Pons (tissue), 1 donor: Measurements from ENCODE around the gene EXOC6B.
"Not testable (repeated sequence)": the region's sequence is repeated elsewhere in the genome, so short reads cannot be mapped to it uniquely, and the experiment has no call there.

Experiments used
- DNase-seq: peaks from one replicate; pipeline ENCODE4 v3.0.0-alpha.2; 2016; ENCODE audit warnings: low spot score

The EXOC6B gene

DNA sequence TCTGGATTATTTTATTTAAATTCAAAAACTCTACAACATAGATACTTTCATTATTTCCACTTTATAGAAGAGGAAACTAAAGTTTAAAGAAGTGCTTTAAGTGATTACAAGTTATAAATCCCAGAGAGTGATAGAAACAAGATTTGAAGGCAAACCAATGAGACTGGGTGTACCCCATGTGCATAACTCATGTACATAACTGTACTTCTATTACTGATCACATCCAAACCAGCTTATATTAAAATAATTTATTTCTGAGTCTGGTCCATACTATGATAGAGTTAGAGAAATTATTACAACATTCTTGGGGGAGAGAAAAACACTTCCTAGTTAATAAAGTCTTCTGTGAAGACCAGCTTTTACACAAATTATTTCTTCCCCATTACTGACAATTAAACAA, 221.4 kb downstream of the EXOC6B start:
- DNase-seq = no peak

DNA sequence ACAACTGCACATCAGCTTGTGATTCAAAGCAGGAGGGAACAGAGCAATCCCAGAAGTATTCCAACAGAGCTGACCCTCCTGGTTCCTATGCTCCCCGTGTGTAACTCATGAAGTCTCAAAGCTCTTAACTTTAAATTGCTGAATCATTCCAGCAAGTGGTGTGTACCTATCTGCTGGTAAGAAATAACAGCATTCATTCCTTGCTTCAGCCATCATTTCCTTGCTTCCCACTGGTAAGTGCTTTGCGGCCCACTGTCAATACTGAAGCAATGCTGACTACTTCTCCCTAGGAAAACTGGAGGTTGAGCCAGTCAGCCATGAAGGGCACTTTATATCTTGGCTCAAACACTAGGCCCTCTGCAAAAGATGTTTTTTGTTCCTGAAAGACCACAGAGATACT, 222.4 kb downstream of the EXOC6B start:
- DNase-seq = no peak

DNA sequence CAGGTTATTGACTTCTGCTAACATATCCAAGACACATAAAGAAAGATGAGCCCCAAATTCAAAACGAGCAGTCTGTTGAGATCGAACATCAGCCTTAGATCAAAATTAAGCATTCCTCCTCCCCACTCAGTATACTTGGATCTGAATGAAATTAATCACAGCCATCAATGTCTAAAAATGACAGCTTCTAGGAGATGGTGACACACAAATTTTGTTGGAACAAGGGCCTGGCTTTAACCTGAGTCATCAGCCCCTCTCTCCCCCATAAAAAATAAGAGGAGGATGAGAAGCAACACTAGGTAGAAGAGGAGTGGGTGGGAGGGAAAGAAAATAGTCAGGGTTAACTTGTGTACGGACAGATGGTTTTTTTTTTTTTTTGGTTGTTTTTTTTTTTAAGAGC, 223.1 kb downstream of the EXOC6B start:
- DNase-seq = no peak

- DNase-seq = no peak
Measured at GRCh38 chr2:72602095-72602494, 223.7 kb downstream of the EXOC6B start.

- DNase-seq = not testable (repeated sequence)
Measured at GRCh38 chr2:72583836-72584235, 242.0 kb downstream of the EXOC6B start.

DNA sequence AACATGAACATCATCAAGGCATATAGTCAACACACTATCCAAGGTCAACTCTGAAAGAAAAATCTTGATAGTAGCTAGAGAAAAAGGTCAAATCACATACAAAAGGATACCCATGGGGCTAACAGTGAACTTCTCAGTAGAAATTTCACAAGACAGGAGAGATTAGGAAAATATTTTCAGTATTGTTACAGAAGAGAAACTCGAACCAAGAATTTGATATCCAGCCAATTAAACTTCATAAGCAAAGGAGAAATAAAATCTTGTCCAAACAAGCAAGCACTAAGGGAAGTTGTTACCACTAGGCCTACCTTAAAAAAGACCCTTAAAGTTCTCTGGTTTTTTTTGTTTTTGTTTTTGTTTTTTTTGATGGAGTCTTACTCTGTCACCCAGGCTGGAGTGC, 242.5 kb downstream of the EXOC6B start:
- DNase-seq = no peak

DNA sequence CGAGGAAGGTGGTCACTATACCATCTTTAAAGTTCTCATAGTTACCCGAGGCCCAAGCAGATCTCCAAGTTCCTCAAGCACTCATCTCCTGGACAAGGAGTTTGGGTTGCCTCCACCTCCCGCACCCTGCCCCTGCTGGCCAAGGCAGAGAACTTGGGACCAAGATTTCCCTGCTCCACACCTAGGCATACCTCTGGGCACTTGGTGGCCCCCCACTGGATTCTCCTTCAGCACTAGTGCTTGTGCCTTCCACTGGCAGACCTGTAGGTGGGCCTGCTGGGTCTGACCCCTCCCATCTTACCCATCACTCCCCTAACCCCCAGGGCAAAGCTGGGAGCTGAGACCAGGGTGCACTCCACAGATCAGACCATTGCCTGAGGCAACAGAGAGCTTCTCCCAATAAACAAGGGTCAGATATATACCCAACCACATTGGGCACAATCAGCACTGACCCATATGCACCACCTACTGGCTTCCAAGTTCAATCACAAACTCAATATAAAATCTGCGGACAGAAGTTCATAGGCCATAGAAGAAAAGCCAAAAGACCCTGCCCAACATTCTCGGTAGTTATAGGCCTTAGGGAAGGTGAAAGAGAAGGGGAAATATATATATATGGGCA, 244.2 kb downstream of the EXOC6B start:
- DNase-seq = no peak

- peak; percentile 66 for DNase-seq
Measured at GRCh38 chr2:72579591-72580180, 246.1 kb downstream of the EXOC6B start.

DNA sequence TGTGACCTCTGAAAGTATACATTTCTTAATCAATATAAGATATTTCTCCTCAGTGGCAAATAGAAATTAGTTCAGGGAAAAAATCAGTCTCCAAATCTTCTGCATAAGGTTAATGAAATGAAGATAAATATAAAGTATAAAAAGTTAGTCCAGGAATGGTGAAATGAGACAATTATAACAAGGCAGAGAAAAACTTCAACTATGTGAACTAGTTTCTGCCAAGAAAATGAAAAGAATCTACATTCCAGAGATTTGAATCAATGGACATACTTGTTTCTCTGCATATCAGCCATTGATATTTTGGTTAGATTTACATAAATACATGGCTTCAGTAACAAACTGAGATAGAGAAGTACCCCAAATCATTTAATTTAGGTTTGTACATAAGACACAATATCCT, 249.0 kb downstream of the EXOC6B start:
- DNase-seq = no peak

DNA sequence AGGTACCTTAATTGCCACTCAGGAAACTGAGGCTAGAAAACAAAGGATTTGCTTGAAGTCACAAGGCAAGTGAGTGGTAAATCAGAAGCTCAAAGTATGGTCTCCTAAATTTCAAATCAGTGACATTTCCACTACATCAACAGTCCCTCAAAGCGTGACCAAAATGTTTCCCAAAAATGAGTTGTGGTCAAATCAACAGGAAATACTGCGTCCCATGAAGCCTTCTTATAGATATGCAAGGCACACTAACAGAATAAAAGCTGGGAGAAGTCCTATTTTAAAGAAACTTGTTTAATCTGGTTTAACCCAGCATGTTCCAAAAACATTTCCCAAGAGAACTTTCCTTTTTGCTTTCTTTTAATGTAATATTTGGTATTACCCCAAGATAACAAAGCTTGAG, 249.4 kb downstream of the EXOC6B start:
- no peak for DNase-seq

DNA sequence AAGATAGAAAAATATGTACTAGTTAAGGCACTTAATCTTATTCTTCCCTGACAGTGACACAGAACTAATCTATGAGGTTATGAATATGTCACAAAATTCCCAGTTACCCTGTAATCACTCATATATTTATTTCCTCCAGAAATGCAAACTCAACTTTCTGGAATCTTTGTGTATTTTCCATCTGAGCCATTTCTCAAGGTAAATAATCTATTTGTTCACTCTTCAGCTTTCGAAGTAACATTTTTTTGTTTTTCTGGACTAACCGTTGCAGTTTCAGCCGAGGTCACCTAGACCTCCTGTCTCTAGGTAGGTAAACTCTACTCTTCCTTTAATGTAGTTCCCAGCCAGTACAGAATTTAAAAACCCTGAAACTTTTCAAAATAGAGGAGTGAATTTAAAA, 250.9 kb downstream of the EXOC6B start:
- DNase-seq = no peak

GRCh38 chr2:72573232-72573631, 252.6 kb downstream of the EXOC6B start:
- DNase-seq = no peak

GRCh38 chr2:72572501-72572900, 253.3 kb downstream of the EXOC6B start:
- no peak for DNase-seq

- DNase-seq = no peak
Measured at GRCh38 chr2:72570413-72570812, 255.4 kb downstream of the EXOC6B start.

DNA sequence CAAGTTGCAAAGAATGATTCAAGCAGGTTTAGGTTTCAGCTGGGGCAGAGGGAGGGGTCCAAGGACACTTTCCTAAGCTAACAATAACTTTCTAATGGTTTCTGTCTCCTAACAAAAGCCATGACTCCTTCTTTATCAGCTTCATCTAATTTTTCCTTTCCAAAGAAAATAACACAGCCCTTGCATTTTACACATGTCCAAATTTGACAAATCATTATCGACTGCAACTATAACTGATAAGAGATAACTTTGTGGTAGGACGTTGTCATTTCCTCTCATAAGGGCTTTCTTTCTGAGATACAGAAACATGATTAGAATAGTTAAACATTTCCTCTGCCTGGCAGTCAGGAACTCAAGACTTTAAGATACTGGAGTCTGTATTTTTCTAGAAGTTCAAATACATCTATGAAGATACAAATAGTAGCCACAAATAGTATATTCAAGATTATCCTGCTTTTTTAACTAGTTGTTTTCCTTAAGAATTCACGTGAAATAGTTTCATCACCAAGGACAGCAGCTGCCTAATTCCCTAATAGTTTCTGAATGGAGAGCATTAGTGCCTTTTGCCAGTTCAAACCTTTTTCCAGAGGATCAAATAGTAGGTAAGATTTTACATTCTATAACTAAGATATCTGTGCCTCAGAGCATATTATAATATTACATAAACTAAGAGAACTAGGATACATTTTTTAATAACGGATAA, 263.2 kb downstream of the EXOC6B start:
- DNase-seq = no peak

DNA sequence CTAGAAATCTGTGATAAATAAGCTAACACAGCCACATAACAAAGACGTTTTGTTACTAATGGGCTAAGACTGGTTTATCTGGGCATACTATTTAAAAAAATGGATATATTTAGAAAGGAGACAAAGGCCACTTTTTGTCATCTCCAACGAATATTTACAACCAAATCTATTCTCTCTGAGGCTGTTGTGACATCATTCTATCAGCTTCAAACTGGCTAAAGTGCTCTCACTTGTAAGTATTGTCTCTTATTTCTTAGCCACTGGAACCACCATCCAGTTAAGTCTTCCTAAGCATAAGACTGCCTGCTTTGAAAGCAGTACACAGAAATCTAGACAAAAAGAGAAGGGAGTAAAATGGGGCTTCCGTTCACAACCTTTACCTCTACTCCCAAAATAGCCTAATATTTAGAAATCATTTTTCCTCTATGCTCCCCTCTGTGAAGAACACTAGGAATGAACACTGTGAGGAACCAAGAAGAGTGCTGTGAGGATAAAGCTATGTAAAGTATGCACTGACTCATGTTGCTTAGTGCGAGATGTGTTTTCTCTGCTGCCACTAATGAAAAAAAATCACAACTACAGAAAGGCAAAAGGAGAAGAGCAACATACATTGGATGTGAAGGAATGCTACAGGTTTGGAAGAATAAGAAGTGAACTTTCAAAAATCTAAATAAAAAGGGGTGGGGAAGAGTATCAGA, 264.1 kb downstream of the EXOC6B start:
- DNase-seq = peak; percentile 77

DNA sequence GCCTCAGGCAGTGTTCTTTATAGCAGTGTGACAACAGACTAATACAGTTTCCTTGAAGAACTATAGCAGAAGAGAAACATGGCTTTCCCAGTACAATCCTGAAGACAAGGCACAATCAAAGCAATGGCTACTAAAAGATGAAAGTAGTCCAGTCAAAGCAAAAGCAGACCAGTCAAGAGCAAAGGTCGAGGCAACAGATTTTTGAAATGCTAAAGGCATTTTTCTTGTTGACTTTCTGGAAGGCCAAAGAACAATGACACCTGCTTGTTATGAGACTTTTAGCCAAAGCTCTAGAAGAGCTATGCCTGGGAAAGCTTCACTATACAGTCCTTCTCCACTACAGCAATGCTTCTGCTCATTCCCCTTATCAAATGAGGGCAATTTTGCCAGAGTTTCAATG, 269.9 kb downstream of the EXOC6B start:
- no peak for DNase-seq

- DNase-seq = not testable (repeated sequence)
Measured at GRCh38 chr2:72555363-72555762, 270.5 kb downstream of the EXOC6B start.

- not testable (repeated sequence) for DNase-seq
Measured at GRCh38 chr2:72554910-72555309, 270.9 kb downstream of the EXOC6B start.

DNA sequence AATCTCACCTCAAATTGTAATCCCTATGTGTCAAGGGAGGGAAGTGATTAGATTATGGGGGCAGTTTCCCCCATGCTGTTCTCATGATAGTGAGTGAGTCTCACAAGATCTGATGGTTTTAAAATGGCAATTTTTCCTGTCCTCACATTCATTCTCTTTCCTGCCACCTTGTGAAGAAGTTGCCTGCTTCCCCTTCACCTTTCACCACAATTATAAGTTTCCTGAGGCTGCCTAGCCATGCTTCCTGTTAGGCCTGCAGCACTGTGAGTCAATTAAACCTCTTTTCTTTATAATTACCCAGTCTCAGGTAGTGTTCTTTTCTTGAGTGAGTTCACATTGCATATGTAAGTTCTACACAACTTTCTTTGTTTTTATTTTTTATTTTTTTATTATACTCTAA, 271.5 kb downstream of the EXOC6B start:
- no peak for DNase-seq

DNA sequence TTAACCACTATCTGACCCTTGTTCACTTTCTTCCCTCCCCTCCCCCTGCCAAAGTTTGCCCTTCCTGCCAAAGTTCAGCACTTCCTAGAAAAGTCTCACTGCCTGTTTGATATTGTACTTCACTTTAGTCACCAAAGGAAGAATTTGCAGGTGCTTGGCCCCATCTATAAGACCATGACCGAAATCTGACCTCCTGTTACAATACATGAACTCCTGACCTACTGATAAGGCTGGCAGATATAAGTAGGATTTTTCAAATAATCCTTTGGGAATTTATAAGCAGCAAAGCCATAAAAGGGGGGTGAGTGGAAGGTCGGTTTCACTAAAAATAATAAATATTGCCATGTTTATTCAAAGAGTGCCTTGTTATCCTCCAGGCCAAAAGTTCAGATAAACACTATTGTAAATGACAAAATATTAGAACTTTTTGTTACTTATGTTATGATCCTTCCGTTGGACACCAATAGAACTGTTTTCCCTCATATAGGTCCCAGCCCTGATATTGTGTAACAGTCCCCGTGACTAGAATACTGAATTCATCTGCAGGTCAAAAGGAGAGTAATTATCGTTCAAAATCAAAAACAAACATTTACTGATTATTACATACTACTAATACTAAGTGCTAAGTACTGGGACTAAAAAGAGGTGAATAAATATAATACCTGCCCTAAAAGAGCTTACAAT, 277.6 kb downstream of the EXOC6B start:
- DNase-seq = no peak

DNA sequence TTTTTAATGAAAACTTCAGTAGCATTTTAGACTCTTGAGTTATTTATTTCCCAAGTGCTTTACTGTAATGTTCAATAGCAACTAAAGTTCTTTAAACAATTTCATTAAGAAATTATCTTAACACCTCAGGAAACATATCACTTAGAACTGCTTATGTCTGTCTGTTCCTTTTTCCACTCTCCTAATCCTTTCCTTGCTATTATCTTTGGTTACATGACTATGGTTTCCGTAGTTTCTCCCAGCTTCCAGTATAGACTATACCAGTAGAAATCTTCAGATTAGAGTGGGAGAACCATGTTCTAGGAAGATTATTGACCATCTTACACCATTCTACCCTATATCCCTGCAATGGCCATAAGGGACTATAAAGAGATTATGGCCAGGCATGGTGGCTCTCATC, 280.0 kb downstream of the EXOC6B start:
- no peak for DNase-seq
